Measurements from ENCODE around the gene FHAD1. TPM values are rescaled to one million over a fixed set of nuclear protein-coding genes. Genes with fewer than 3 reads are reported as not detected.

FHAD1 gene
- total and polyA plus RNA-seq, 9 of the 15 experiments (the other 6 are each of a cell fraction or from before 2014, with no cell fraction given), result 0.32 to 2.1 (median 1.5) TPM; not detected in 1

GRCh38 chr1:15218287-15219279, 28.4 kb upstream of the FHAD1 start (continued):
- TF ChIP-seq NR2C2 (CRISPR knock-in tag; IDR thresholded peaks at IDR 0.05), result no peak
- peak; percentile 97 for TF ChIP-seq NR2C2 (tag; IDR thresholded peaks at IDR 0.05)
- TF ChIP-seq NBN (IDR thresholded peaks at IDR 0.05; ENCODE audit: low read depth), result no peak
- TF ChIP-seq TARDBP (IDR thresholded peaks at IDR 0.05), result no peak
- peak; percentile 48; the same call in 1 of the 2 replicates for TF ChIP-seq JUN (IDR thresholded peaks at IDR 0.05; ENCODE audit: borderline replicate concordance, low read depth, low read length)
- TF ChIP-seq JUN (CRISPR knock-in tag; IDR thresholded peaks at IDR 0.05; ENCODE audit: borderline replicate concordance), result no peak
- peak; percentile 36; the same call in 1 of the 2 replicates for TF ChIP-seq JUND (IDR thresholded peaks at IDR 0.05; ENCODE audit: borderline replicate concordance, low read depth, low read length)
- TF ChIP-seq JUND (tag; IDR thresholded peaks at IDR 0.05; ENCODE audit: borderline replicate concordance, low read depth, low read length), result peak; percentile 20; the same call in 1 of the 3 replicates
- TF ChIP-seq MTF1 (CRISPR knock-in tag; IDR thresholded peaks at IDR 0.05; ENCODE audit: borderline replicate concordance), result no peak
- TF ChIP-seq ETS2 (tag; IDR thresholded peaks at IDR 0.05; ENCODE audit: borderline replicate concordance, poor library complexity, severe bottlenecking), result no peak
- peak; percentile 8; the same call in 1 of the 2 replicates for TF ChIP-seq ZBTB9 (CRISPR knock-in tag; IDR thresholded peaks at IDR 0.05)
- TF ChIP-seq CREB1 (IDR thresholded peaks at IDR 0.05), result no peak; the same call in 1 of the 2 replicates
- TF ChIP-seq CREB1 (CRISPR knock-in tag; IDR thresholded peaks at IDR 0.05), result no peak
- TF ChIP-seq EP300 (IDR thresholded peaks at IDR 0.05; ENCODE audit: low read length), result peak; percentile 70
- no peak for TF ChIP-seq PHB (CRISPR knock-in tag; IDR thresholded peaks at IDR 0.05)
- no peak for TF ChIP-seq STAT5B (CRISPR knock-in tag; IDR thresholded peaks at IDR 0.05)
- no peak; the same call in 1 of the 2 replicates for TF ChIP-seq TEAD4 (IDR thresholded peaks at IDR 0.05; ENCODE audit: low read length)
- TF ChIP-seq TEAD4 (CRISPR knock-in tag; IDR thresholded peaks at IDR 0.05; ENCODE audit: borderline replicate concordance), result no peak
- no peak for TF ChIP-seq RBM25 (IDR thresholded peaks at IDR 0.05; ENCODE audit: low read depth, low read length, severe bottlenecking)
- peak; percentile 94 for TF ChIP-seq RFX1 (IDR thresholded peaks at IDR 0.05)
- no peak for TF ChIP-seq RNF2 (IDR thresholded peaks at IDR 0.05)
- no peak for TF ChIP-seq ZNF436 (CRISPR knock-in tag; IDR thresholded peaks at IDR 0.05)
- peak; percentile 71; the same call in 1 of the 2 replicates for TF ChIP-seq ZKSCAN8 (CRISPR knock-in tag; IDR thresholded peaks at IDR 0.05)
- TF ChIP-seq IFI16 (CRISPR knock-in tag; IDR thresholded peaks at IDR 0.05), result no peak
- TF ChIP-seq E2F8 (IDR thresholded peaks at IDR 0.05; ENCODE audit: low read depth, partially characterized antibody), result no peak

Measured in K562 (cell line).